H9 (cell line): ENCODE results near the gene TRIM28. TPM values are rescaled to one million over a fixed set of nuclear protein-coding genes. Genes with fewer than 3 reads are reported as not detected.
A peak's percentile ranks its signal among the peaks of the same experiment; 100 is the strongest.

Experiments
- DNase-seq: peaks from one replicate; pipeline ENCODE4 v3.0.0-alpha.2; 2017
- H2AFZ ChIP-seq: one replicate; pipeline ENCODE4 v1.6.1; 2013; ENCODE audit warnings: mild to moderate bottlenecking, low read length, control low read depth, moderate library complexity
- H2AK5ac ChIP-seq: 2 replicates; pipeline ENCODE4 v1.6.1; 2013; ENCODE audit warnings: low read length, control low read depth, mixed read lengths; ENCODE audit not compliant: insufficient read length
- H2BK120ac ChIP-seq: one replicate; pipeline ENCODE4 v1.6.1; 2013; ENCODE audit warnings: low read depth, mild to moderate bottlenecking, low read length, control low read depth, inconsistent platforms; ENCODE audit not compliant: poor library complexity, severe bottlenecking
- H2BK12ac ChIP-seq: 2 replicates; pipeline ENCODE4 v1.6.1; 2013; ENCODE audit warnings: low read length, control low read depth, mixed read lengths, low read depth; ENCODE audit not compliant: insufficient read length
- H2BK15ac ChIP-seq: 2 replicates; pipeline ENCODE4 v1.6.1; 2013; ENCODE audit warnings: low read depth, low read length, control low read depth
- H2BK20ac ChIP-seq: one replicate; pipeline ENCODE4 v1.6.1; 2013; ENCODE audit warnings: low read depth, mild to moderate bottlenecking, low read length, control low read depth, inconsistent platforms; ENCODE audit not compliant: poor library complexity, severe bottlenecking
- H2BK5ac ChIP-seq: 2 replicates; pipeline ENCODE4 v1.6.1; 2013; ENCODE audit warnings: low read length, control low read depth, mixed read lengths; ENCODE audit not compliant: insufficient read length
- H3K14ac ChIP-seq: 2 replicates; pipeline ENCODE4 v1.6.1; 2013; ENCODE audit warnings: low read length, control low read depth; ENCODE audit not compliant: insufficient read depth
- H3K18ac ChIP-seq: 2 replicates; pipeline ENCODE4 v1.6.1; 2013; ENCODE audit warnings: low read depth, mild to moderate bottlenecking, mixed read lengths, low read length, control low read depth; ENCODE audit not compliant: insufficient read length
- H3K23ac ChIP-seq: 2 replicates; pipeline ENCODE4 v1.6.1; 2013; ENCODE audit warnings: low read length, control low read depth, mixed read lengths, low read depth; ENCODE audit not compliant: insufficient read length
- H3K23me2 ChIP-seq: 2 replicates; pipeline ENCODE4 v1.6.1; 2013; ENCODE audit warnings: low read depth, mild to moderate bottlenecking, mixed read lengths, low read length, control low read depth; ENCODE audit not compliant: insufficient read length, poor library complexity, severe bottlenecking
- H3K27ac ChIP-seq: 2 replicates; pipeline ENCODE4 v1.5.1; 2013; ENCODE audit warnings: low read length, control low read depth, mixed read lengths, low read depth; ENCODE audit not compliant: insufficient read length
- H3K27me3 ChIP-seq: 2 replicates; pipeline ENCODE4 v1.6.1; 2013; ENCODE audit warnings: low read length, control low read depth, inconsistent platforms; ENCODE audit not compliant: insufficient read depth
- H3K4ac ChIP-seq: 2 replicates; pipeline ENCODE4 v1.6.1; 2013; ENCODE audit warnings: low read depth, mild to moderate bottlenecking, control low read depth, inconsistent platforms, low read length, moderate library complexity
- H3K4me1 ChIP-seq: 2 replicates; pipeline ENCODE4 v1.6.1; 2013; ENCODE audit warnings: low read length, control low read depth, inconsistent platforms; ENCODE audit not compliant: insufficient read depth
- H3K4me2 ChIP-seq: 2 replicates; pipeline ENCODE4 v1.6.1; 2013; ENCODE audit warnings: low read length, control low read depth, mixed read lengths; ENCODE audit not compliant: insufficient read length, insufficient read depth
- H3K56ac ChIP-seq: 2 replicates; pipeline ENCODE4 v1.6.1; 2013; ENCODE audit warnings: low read depth, mild to moderate bottlenecking, mixed read lengths, low read length, control low read depth; ENCODE audit not compliant: insufficient read length
- H3K79me1 ChIP-seq: 2 replicates; pipeline ENCODE4 v1.6.1; 2013; ENCODE audit warnings: low read depth, mild to moderate bottlenecking, moderate library complexity, low read length, control low read depth, inconsistent platforms; ENCODE audit not compliant: insufficient read depth, poor library complexity, severe bottlenecking
- H3K79me2 ChIP-seq: 2 replicates; pipeline ENCODE4 v1.6.1; 2013; ENCODE audit warnings: low read length, control low read depth, inconsistent platforms; ENCODE audit not compliant: insufficient read depth
- H3K9ac ChIP-seq: 2 replicates; pipeline ENCODE4 v1.6.1; 2013; ENCODE audit warnings: low read length, control low read depth, mixed read lengths; ENCODE audit not compliant: insufficient read length; ENCODE audit errors: extremely low read depth
- H3K9me3 ChIP-seq: one replicate; pipeline ENCODE4 v1.6.1; 2013; ENCODE audit warnings: low read depth, low read length, inconsistent platforms; ENCODE audit not compliant: control insufficient read depth
- H3T11ph ChIP-seq: one replicate; pipeline ENCODE4 v1.6.1; 2013; ENCODE audit warnings: mild to moderate bottlenecking, low read length, control low read depth, inconsistent platforms
- H4K20me1 ChIP-seq: one replicate; pipeline ENCODE4 v1.6.1; 2013; ENCODE audit not compliant: control insufficient read depth, insufficient read length, insufficient read depth
- H4K5ac ChIP-seq: 2 replicates; pipeline ENCODE4 v1.6.1; 2013; ENCODE audit warnings: low read depth, mild to moderate bottlenecking, mixed read lengths, low read length, control low read depth; ENCODE audit not compliant: insufficient read length
- H4K8ac ChIP-seq: replicated peaks from 2 replicates; pipeline ENCODE4 v1.6.1; 2013; ENCODE audit warnings: low read length, control low read depth, mixed read lengths, low read depth; ENCODE audit not compliant: insufficient read length
- H4K91ac ChIP-seq: 2 replicates; pipeline ENCODE4 v1.6.1; 2013; ENCODE audit warnings: low read depth, mild to moderate bottlenecking, moderate library complexity, mixed read lengths, low read length, control low read depth; ENCODE audit not compliant: insufficient read length
- H3K27ac Mint-ChIP-seq, 3 experiments: 2 replicates in 2 of 3; 3 replicates in 1 of 3; pipeline ENCODE4 v1.8.0; 2020 to 2021; ENCODE audit warnings: mixed read lengths in 3 of 3, mild to moderate bottlenecking in 1 of 3, moderate library complexity in 1 of 3
- H3K27me3 Mint-ChIP-seq: 2 replicates; pipeline ENCODE4 v1.8.0; 2021; ENCODE audit warnings: low read depth, mild to moderate bottlenecking, moderate library complexity, mixed read lengths
- H3K36me3 Mint-ChIP-seq, 3 experiments: 2 replicates in 2 of 3; 3 replicates in 1 of 3; pipeline ENCODE4 v1.8.0; 2020 to 2021; ENCODE audit warnings: low read depth in 3 of 3, mixed read lengths in 3 of 3; ENCODE audit not compliant: insufficient read depth in 1 of 3
- H3K4me1 Mint-ChIP-seq, 2 experiments: 2 replicates each; pipeline ENCODE4 v1.8.0; 2020; ENCODE audit warnings: mixed read lengths in 2 of 2
- H3K4me3 Mint-ChIP-seq, 2 experiments: 2 replicates in 1 of 2; 3 replicates in 1 of 2; pipeline ENCODE4 v1.8.0; 2020 to 2021; ENCODE audit warnings: mild to moderate bottlenecking in 2 of 2, mixed read lengths in 2 of 2, moderate library complexity in 1 of 2
- H3K9me3 Mint-ChIP-seq, 2 experiments: 2 replicates in 1 of 2; 3 replicates in 1 of 2; pipeline ENCODE4 v1.8.0; 2020; ENCODE audit warnings: mild to moderate bottlenecking in 2 of 2, mixed read lengths in 2 of 2, moderate library complexity in 1 of 2
- WGBS: extraction: QIAGEN DNeasy Blood & Tissue Kit; methylation state at CpG from one replicate; pipeline ENCODE4 v1.1.7; 2013; ENCODE audit warnings: missing lambda C conversion rate, low lambda C conversion rate, mixed read lengths; ENCODE audit not compliant: insufficient read length; ENCODE audit errors: extremely low coverage; 5-methylcytosine and 5-hydroxymethylcytosine counted together
- total RNA-seq: library from RNA; stranded (reverse); gene quantifications from 2 replicates; pipeline ENCODE4 v1.2.1, GENCODE V29; 2021
- TF ChIP-seq, protein P1 (sequence below): fragments of 200-600 bp; sonication (generic); conservative IDR thresholded peaks from 3 replicates; pipeline ENCODE4 v1.8.0; 2021; ENCODE audit warnings: antibody characterized with exemption, mild to moderate bottlenecking

TRIM28 gene
- total RNA-seq, 1 experiment from 2014 or later: 1,084 TPM

- H3K4me3 Mint-ChIP-seq: peak overlapping the region; percentile 86 to 99
- no peak overlapping the region for H4K91ac ChIP-seq
- no peak overlapping the region for H3K18ac ChIP-seq
- no peak for DNase-seq
- no peak overlapping the region for H2BK15ac ChIP-seq
- H3K9ac ChIP-seq: peak overlapping the region; percentile 1
- no peak overlapping the region for H2AFZ ChIP-seq
- H3K36me3 Mint-ChIP-seq: no peaks in the 10 kb centered on the region; a peak in 1 of 7 replicates
- no peak overlapping the region for H3K23ac ChIP-seq
- H3T11ph ChIP-seq: no peak overlapping the region
- H3K9me3 ChIP-seq: no peaks in the 10 kb centered on the region
- H3K27ac Mint-ChIP-seq: no peak overlapping the region; a peak in 2 of 7 replicates
- no peaks in the 10 kb centered on the region for H3K79me2 ChIP-seq
- no peak overlapping the region for H3K27ac ChIP-seq
- H4K8ac ChIP-seq: no peak overlapping the region
- H3K4me1 ChIP-seq: peaks cover 6% of the 10 kb centered on the region; the same call in 1 of the 2 replicates
- no peak overlapping the region for H2AK5ac ChIP-seq
- no peak overlapping the region for H3K4ac ChIP-seq
- no peak overlapping the region for H3K14ac ChIP-seq
- H3K79me1 ChIP-seq: no peaks in the 10 kb centered on the region
- peak overlapping the region; percentile 60 for H3K4me2 ChIP-seq
- no peak overlapping the region for H2BK120ac ChIP-seq
- H3K56ac ChIP-seq: no peak overlapping the region
- H2BK5ac ChIP-seq: no peak overlapping the region
- H2BK12ac ChIP-seq: no peak overlapping the region
- peaks cover 9 to 12% of the 10 kb centered on the region in 2 experiments for H3K4me1 Mint-ChIP-seq
- no peaks in the 10 kb centered on the region for H4K20me1 ChIP-seq
- H3K23me2 ChIP-seq: peaks cover 14% of the 10 kb centered on the region
- H3K9me3 Mint-ChIP-seq: peaks cover 0 to 3% of the 10 kb centered on the region in 2 experiments; a peak in 1 of 5 replicates
- TF ChIP-seq, protein P1, sequence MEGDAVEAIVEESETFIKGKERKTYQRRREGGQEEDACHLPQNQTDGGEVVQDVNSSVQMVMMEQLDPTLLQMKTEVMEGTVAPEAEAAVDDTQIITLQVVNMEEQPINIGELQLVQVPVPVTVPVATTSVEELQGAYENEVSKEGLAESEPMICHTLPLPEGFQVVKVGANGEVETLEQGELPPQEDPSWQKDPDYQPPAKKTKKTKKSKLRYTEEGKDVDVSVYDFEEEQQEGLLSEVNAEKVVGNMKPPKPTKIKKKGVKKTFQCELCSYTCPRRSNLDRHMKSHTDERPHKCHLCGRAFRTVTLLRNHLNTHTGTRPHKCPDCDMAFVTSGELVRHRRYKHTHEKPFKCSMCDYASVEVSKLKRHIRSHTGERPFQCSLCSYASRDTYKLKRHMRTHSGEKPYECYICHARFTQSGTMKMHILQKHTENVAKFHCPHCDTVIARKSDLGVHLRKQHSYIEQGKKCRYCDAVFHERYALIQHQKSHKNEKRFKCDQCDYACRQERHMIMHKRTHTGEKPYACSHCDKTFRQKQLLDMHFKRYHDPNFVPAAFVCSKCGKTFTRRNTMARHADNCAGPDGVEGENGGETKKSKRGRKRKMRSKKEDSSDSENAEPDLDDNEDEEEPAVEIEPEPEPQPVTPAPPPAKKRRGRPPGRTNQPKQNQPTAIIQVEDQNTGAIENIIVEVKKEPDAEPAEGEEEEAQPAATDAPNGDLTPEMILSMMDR: no peak
- H3K27me3 ChIP-seq: no peaks in the 10 kb centered on the region
- WGBS: no CpG with 5 or more reads among the region's 22 CpGs
- H2BK20ac ChIP-seq: no peak overlapping the region
- peaks cover 4% of the 10 kb centered on the region for H3K27me3 Mint-ChIP-seq
- no peak overlapping the region for H4K5ac ChIP-seq
Measured at GRCh38 chr19:58498316-58499020, 45.4 kb upstream of the TRIM28 start.
